IMR-90 (cell line): ENCODE results near the gene ZNF384. TPM values are rescaled to one million over a fixed set of nuclear protein-coding genes. Genes with fewer than 3 reads are reported as not detected.

Source experiments
- ATAC-seq: fragments of 200-7000 bp; cut with Tn5 transposase; 2 replicates; pipeline ENCODE4 v1.9.1; 2020; ENCODE audit warnings: low read depth, mild to moderate bottlenecking, moderate library complexity
- BruUV-seq: library from RNA; stranded (reverse); fragments of 400-500 nt; replicated peaks from 2 replicates; lab custom pipeline; 2021; lab: Mats Ljungman, UMichigan
- CTCF ChIA-PET: fragments of 300-600 bp; formaldehyde crosslinking; extraction: SDS; loops from one replicate; lab custom pipeline; 2021; ENCODE audit warnings: antibody characterized with exemption; lab: Yijun Ruan, JAX
- POLR2A ChIA-PET: fragments of 300-600 bp; sonication (Branson Sonifier 250); formaldehyde crosslinking; loops from one replicate; lab custom pipeline; 2022; ENCODE audit warnings: antibody characterized with exemption; ENCODE audit not compliant: unreplicated experiment; lab: Charles Lee
- DNase-seq: peaks from one replicate; pipeline ENCODE4 v3.0.0; 2013
- H2AFZ ChIP-seq: replicated peaks from 2 replicates; pipeline ENCODE3; 2013; ENCODE audit warnings: low read length, mild to moderate bottlenecking; ENCODE audit not compliant: poor library complexity
- H2AK5ac ChIP-seq: 2 replicates; pipeline ENCODE4 v1.6.1; 2013; ENCODE audit warnings: low read depth, low read length, inconsistent platforms
- H2AK9ac ChIP-seq: replicated peaks from 2 replicates; pipeline ENCODE3; 2013; ENCODE audit warnings: mild to moderate bottlenecking, low read depth, low read length, moderate library complexity; ENCODE audit not compliant: poor library complexity
- H2BK120ac ChIP-seq: 2 replicates; pipeline ENCODE4 v1.6.1; 2013; ENCODE audit warnings: low read depth, low read length, inconsistent platforms
- H2BK15ac ChIP-seq: 3 replicates; pipeline ENCODE4 v1.6.1; 2013; ENCODE audit warnings: low read depth, low read length, inconsistent platforms
- H2BK20ac ChIP-seq: 2 replicates; pipeline ENCODE4 v1.6.1; 2013; ENCODE audit warnings: low read depth, mild to moderate bottlenecking, inconsistent platforms, low read length, moderate library complexity
- H2BK5ac ChIP-seq: 2 replicates; pipeline ENCODE4 v1.6.1; 2013; ENCODE audit warnings: mild to moderate bottlenecking, low read depth, low read length, inconsistent platforms; ENCODE audit not compliant: poor library complexity, severe bottlenecking
- H3K14ac ChIP-seq: replicated peaks from 2 replicates; pipeline ENCODE4 v1.6.1; 2013; ENCODE audit warnings: low read depth, low read length, inconsistent platforms
- H3K18ac ChIP-seq: 2 replicates; pipeline ENCODE4 v1.6.1; 2013; ENCODE audit warnings: low read depth, low read length, control low read depth
- H3K23ac ChIP-seq: 2 replicates; pipeline ENCODE4 v1.6.1; 2013; ENCODE audit warnings: low read depth, low read length, inconsistent platforms
- H3K27ac ChIP-seq: 2 replicates; pipeline ENCODE4 v1.5.1; 2013; ENCODE audit warnings: mild to moderate bottlenecking, control low read depth, low read length; ENCODE audit not compliant: insufficient read depth
- H3K27me3 ChIP-seq: 2 replicates; pipeline ENCODE4 v1.6.1; 2013; ENCODE audit warnings: low read length; ENCODE audit not compliant: control insufficient read depth, insufficient read depth
- H3K36me3 ChIP-seq: 2 replicates; pipeline ENCODE4 v1.6.1; 2013; ENCODE audit warnings: low read length, mixed read lengths; ENCODE audit not compliant: control insufficient read depth, insufficient read depth
- H3K4ac ChIP-seq: 2 replicates; pipeline ENCODE4 v1.6.1; 2013; ENCODE audit warnings: low read depth, low read length, inconsistent platforms
- H3K4me1 ChIP-seq: 2 replicates; pipeline ENCODE4 v1.6.1; 2013; ENCODE audit warnings: low read length, mixed read lengths; ENCODE audit not compliant: control insufficient read depth, insufficient read depth
- H3K4me2 ChIP-seq: 2 replicates; pipeline ENCODE4 v1.6.1; 2013; ENCODE audit warnings: low read depth, mild to moderate bottlenecking, control low read depth, low read length, moderate library complexity
- H3K4me3 ChIP-seq: 2 replicates; pipeline ENCODE4 v1.5.1; 2013; ENCODE audit warnings: low read depth, mild to moderate bottlenecking, control low read depth, low read length, moderate library complexity; ENCODE audit not compliant: insufficient read depth
- H3K56ac ChIP-seq: 2 replicates; pipeline ENCODE4 v1.6.1; 2013; ENCODE audit warnings: low read length, inconsistent platforms; ENCODE audit not compliant: insufficient read depth; ENCODE audit errors: extremely low read depth
- H3K79me1 ChIP-seq, 2 experiments: 2 replicates each; pipeline ENCODE4 v1.6.1; 2013; ENCODE audit warnings: low read length in 2 of 2, inconsistent platforms in 1 of 2, low read depth in 1 of 2
- H3K9ac ChIP-seq: 2 replicates; pipeline ENCODE4 v1.6.1; 2013; ENCODE audit warnings: low read depth, low read length, control low read depth
- H3K9me1 ChIP-seq: 2 replicates; pipeline ENCODE4 v1.6.1; 2013; ENCODE audit warnings: low read length, inconsistent platforms; ENCODE audit not compliant: insufficient read depth
- H3K9me3 ChIP-seq: 2 replicates; pipeline ENCODE4 v1.6.1; 2013; ENCODE audit warnings: low read length; ENCODE audit not compliant: control insufficient read depth, insufficient read depth
- H4K20me1 ChIP-seq: 2 replicates; pipeline ENCODE4 v1.6.1; 2013; ENCODE audit warnings: low read length, inconsistent platforms; ENCODE audit not compliant: insufficient read depth
- H4K5ac ChIP-seq: 2 replicates; pipeline ENCODE4 v1.6.1; 2013; ENCODE audit warnings: mild to moderate bottlenecking, low read depth, low read length, control low read depth
- H4K8ac ChIP-seq, 2 experiments: 2 replicates each; pipeline ENCODE4 v1.6.1; 2013; ENCODE audit warnings: low read depth in 2 of 2, low read length in 2 of 2, control low read depth in 1 of 2, inconsistent platforms in 1 of 2
- H4K91ac ChIP-seq: 2 replicates; pipeline ENCODE4 v1.6.1; 2013; ENCODE audit warnings: low read depth, low read length, inconsistent platforms; ENCODE audit not compliant: insufficient read depth
- BHLHE40 ChIP-seq: fragments of 150-350 bp; IDR thresholded peaks from 2 replicates; pipeline ENCODE4 v1.6.1; 2016; ENCODE audit warnings: mild to moderate bottlenecking, low read depth, low read length
- CEBPB ChIP-seq: IDR thresholded peaks from 2 replicates; pipeline ENCODE4 v1.6.1; 2012; ENCODE audit warnings: low read depth, low read length, improper control_type of control experiment
- CHD1 ChIP-seq: IDR thresholded peaks from 2 replicates; pipeline ENCODE4 v1.6.1; 2012; ENCODE audit warnings: low read depth, low read length, improper control_type of control experiment
- FOS ChIP-seq: fragments of 150-350 bp; IDR thresholded peaks from 2 replicates; pipeline ENCODE4 v1.6.1; 2016; ENCODE audit warnings: low read depth, low read length
- MAFK ChIP-seq: IDR thresholded peaks from 2 replicates; pipeline ENCODE4 v1.6.1; 2012; ENCODE audit warnings: low read depth, low read length, improper control_type of control experiment
- MAZ ChIP-seq: IDR thresholded peaks from 2 replicates; pipeline ENCODE4 v1.6.1; 2012; ENCODE audit warnings: low read depth, mild to moderate bottlenecking, low read length, improper control_type of control experiment, moderate library complexity, borderline replicate concordance
- MXI1 ChIP-seq: IDR thresholded peaks from 2 replicates; pipeline ENCODE4 v1.6.1; 2012; ENCODE audit warnings: low read depth, mild to moderate bottlenecking, low read length, moderate library complexity, borderline replicate concordance
- NFE2L2 ChIP-seq: fragments of 150-350 bp; IDR thresholded peaks from 2 replicates; pipeline ENCODE4 v1.6.1; 2016; ENCODE audit warnings: low read depth, mild to moderate bottlenecking, low read length
- RAD21 ChIP-seq: IDR thresholded peaks from 2 replicates; pipeline ENCODE4 v1.6.1; 2012; ENCODE audit warnings: low read length, improper control_type of control experiment
- RCOR1 ChIP-seq: IDR thresholded peaks from 2 replicates; pipeline ENCODE4 v1.6.1; 2012; ENCODE audit warnings: mild to moderate bottlenecking, low read length, improper control_type of control experiment; ENCODE audit not compliant: insufficient replicate concordance
- RFX5 ChIP-seq: IDR thresholded peaks from 2 replicates; pipeline ENCODE4 v1.8.0; 2012; ENCODE audit warnings: low read depth, mild to moderate bottlenecking, low read length, moderate library complexity
- WGBS, 2 experiments: methylation state at CpG; one replicate each; pipeline versions ENCODE4 v1.1.5 to v1.1.7; 2013; ENCODE audit warnings: missing lambda C conversion rate in 2 of 2; ENCODE audit not compliant: insufficient read length in 1 of 2; ENCODE audit errors: extremely low coverage in 2 of 2; 5-methylcytosine and 5-hydroxymethylcytosine counted together
- dilution Hi-C: fragments of 300-500 bp; cut with HindIII; formaldehyde crosslinking; loops from one replicate; pipeline ENCODE4 v1.14.3; 2018; ENCODE audit warnings: low sequenced_read_pairs; ENCODE audit not compliant: unreplicated experiment
- in situ Hi-C: fragments of 300-500 bp; cut with MboI; formaldehyde crosslinking; loops from 3 replicates; pipeline ENCODE4 v1.14.3; 2019; ENCODE audit warnings: low sequenced_read_pairs, inconsistent platforms, mixed read lengths
- intact Hi-C: fragments of 100-400 bp; cut with micrococcal nuclease; formaldehyde crosslinking; loops from 2 replicates; pipeline ENCODE4 v1.10.0; 2022
- polyA plus RNA-seq, 3 experiments: library from polyadenylated mRNA; depleted of rRNA; stranded (reverse); fragments of >200 nt; gene quantifications; 2 replicates each; pipeline ENCODE4 v1.2.3, GENCODE V29; 2012; ENCODE audit warnings: low replicate concordance in 1 of 3
- total RNA-seq: library from RNA; depleted of rRNA; stranded (reverse); fragments of >200 nt; gene quantifications from 2 replicates; pipeline ENCODE4 v1.2.3, GENCODE V29; 2012
- TF ChIP-seq, protein P1 (sequence below): conservative IDR thresholded peaks from 2 replicates; pipeline ENCODE4 v1.5.1; 2012; ENCODE audit warnings: mild to moderate bottlenecking, low read depth, low read length, improper control_type of control experiment

ZNF384 gene
- total and polyA plus RNA-seq, 2 of the 4 experiments (the other 2 are of a cell fraction), result 16.3 to 55.6 TPM

- no peaks in the 10 kb centered on the region for H3K4me1 ChIP-seq
- POLR2A ChIA-PET, result no interaction called here
- no peak overlapping the region for H3K14ac ChIP-seq
- no peaks in the 10 kb centered on the region for H4K20me1 ChIP-seq
- peaks cover 12 to 19% of the 10 kb centered on the region in 2 experiments for H3K79me1 ChIP-seq
- H2BK20ac ChIP-seq, result no peak overlapping the region
- no peak overlapping the region for H4K5ac ChIP-seq
- 100% methylated on average over 3 of the region's 8 CpGs; no CpG with 5 or more reads in 1 of the 2 experiments for WGBS, 2 experiments
- dilution Hi-C loops (no loop called here), in situ Hi-C loops (no loop called here), intact Hi-C loops (no loop called here)
- H3K27ac ChIP-seq, result no peak overlapping the region
- H2AFZ ChIP-seq, result no peak overlapping the region
- CTCF ChIA-PET, result no interaction called here
- H3K4me2 ChIP-seq, result no peak overlapping the region
- DNase-seq, result no peak
- H3K9ac ChIP-seq, result no peak overlapping the region
- no peak overlapping the region for H4K8ac ChIP-seq
- H3K9me1 ChIP-seq, result no peaks in the 10 kb centered on the region
- H2BK15ac ChIP-seq, result no peak overlapping the region
- H2AK5ac ChIP-seq, result no peak overlapping the region
- no peaks in the 10 kb centered on the region for H3K27me3 ChIP-seq
- no TSS peak for BruUV-seq
- no peak overlapping the region for H3K18ac ChIP-seq
- H3K56ac ChIP-seq, result no peak overlapping the region
- ATAC-seq, result no peak
- H4K91ac ChIP-seq, result no peak overlapping the region
- no peak overlapping the region for H2BK5ac ChIP-seq
- H3K9me3 ChIP-seq, result no peaks in the 10 kb centered on the region
- H3K36me3 ChIP-seq, result peaks cover 50% of the 10 kb centered on the region
- H2AK9ac ChIP-seq, result peak overlapping the region; percentile 19
- no peak overlapping the region for H3K23ac ChIP-seq
- no peak for TF ChIP-seq RFX5
- TF ChIP-seq CEBPB, result no peak
- no peak for TF ChIP-seq FOS
- TF ChIP-seq RCOR1, result no peak
- TF ChIP-seq CHD1, result no peak
- no peak for TF ChIP-seq MXI1
- no peak for TF ChIP-seq NFE2L2
- no peak for TF ChIP-seq MAZ
- no peak for TF ChIP-seq MAFK
- TF ChIP-seq, protein P1, sequence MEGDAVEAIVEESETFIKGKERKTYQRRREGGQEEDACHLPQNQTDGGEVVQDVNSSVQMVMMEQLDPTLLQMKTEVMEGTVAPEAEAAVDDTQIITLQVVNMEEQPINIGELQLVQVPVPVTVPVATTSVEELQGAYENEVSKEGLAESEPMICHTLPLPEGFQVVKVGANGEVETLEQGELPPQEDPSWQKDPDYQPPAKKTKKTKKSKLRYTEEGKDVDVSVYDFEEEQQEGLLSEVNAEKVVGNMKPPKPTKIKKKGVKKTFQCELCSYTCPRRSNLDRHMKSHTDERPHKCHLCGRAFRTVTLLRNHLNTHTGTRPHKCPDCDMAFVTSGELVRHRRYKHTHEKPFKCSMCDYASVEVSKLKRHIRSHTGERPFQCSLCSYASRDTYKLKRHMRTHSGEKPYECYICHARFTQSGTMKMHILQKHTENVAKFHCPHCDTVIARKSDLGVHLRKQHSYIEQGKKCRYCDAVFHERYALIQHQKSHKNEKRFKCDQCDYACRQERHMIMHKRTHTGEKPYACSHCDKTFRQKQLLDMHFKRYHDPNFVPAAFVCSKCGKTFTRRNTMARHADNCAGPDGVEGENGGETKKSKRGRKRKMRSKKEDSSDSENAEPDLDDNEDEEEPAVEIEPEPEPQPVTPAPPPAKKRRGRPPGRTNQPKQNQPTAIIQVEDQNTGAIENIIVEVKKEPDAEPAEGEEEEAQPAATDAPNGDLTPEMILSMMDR, result no peak
- no peak for TF ChIP-seq BHLHE40
- no peak for TF ChIP-seq RAD21
- no peak overlapping the region for H3K4ac ChIP-seq
- H3K4me3 ChIP-seq, result no peak overlapping the region
- no peak overlapping the region for H2BK120ac ChIP-seq
Measured at GRCh38 chr12:6667559-6668210, 21.5 kb downstream of the ZNF384 start.
